ENCODE data around the gene TNRC6C. TPM values are rescaled to one million over a fixed set of nuclear protein-coding genes. Genes with fewer than 3 reads are reported as not detected.

The TNRC6C gene
- total and polyA plus RNA-seq, 2 of the 13 experiments (the other 11 are each of a cell fraction or from before 2014, with no cell fraction given), result 0.66 to 4.9 TPM

GRCh38 chr17:78127239-78127887 is 168.9 kb downstream of the TNRC6C start (continued):
- TF ChIP-seq ZNF335 (CRISPR knock-in tag; IDR thresholded peaks at IDR 0.05) (0 out of 2 replicates have a peak, but pooled peaks have one; percentile 37), SRSF4 (IDR thresholded peaks at IDR 0.05; ENCODE audit: low read depth, low read length, poor library complexity, severe bottlenecking) (no peak), ARID2 (CRISPR knock-in tag; IDR thresholded peaks at IDR 0.05; ENCODE audit: borderline replicate concordance) (no peak), ZNF280D (CRISPR knock-in tag; IDR thresholded peaks at IDR 0.05) (peak; percentile 68; the same call in 1 of the 2 replicates), HMGXB3 (CRISPR knock-in tag; IDR thresholded peaks at IDR 0.05; ENCODE audit: borderline replicate concordance) (peak; percentile 76; the same call in 1 of the 2 replicates), ZMYM2 (CRISPR knock-in tag; IDR thresholded peaks at IDR 0.05) (0 out of 2 replicates have a peak, but pooled peaks have one; percentile 10), HNF1B (CRISPR knock-in tag; IDR thresholded peaks at IDR 0.05) (peak; percentile 73), AGO1 (IDR thresholded peaks at IDR 0.05; ENCODE audit: low read depth, low read length, poor library complexity, severe bottlenecking) (peak; percentile 56), E2F5 (CRISPR knock-in tag; conservative IDR thresholded peaks at IDR 0.05) (no peak)
- TF ChIP-seq, protein P1, sequence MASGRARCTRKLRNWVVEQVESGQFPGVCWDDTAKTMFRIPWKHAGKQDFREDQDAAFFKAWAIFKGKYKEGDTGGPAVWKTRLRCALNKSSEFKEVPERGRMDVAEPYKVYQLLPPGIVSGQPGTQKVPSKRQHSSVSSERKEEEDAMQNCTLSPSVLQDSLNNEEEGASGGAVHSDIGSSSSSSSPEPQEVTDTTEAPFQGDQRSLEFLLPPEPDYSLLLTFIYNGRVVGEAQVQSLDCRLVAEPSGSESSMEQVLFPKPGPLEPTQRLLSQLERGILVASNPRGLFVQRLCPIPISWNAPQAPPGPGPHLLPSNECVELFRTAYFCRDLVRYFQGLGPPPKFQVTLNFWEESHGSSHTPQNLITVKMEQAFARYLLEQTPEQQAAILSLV (CRISPR knock-in tag; IDR thresholded peaks at IDR 0.05; ENCODE audit: borderline replicate concordance), result peak; percentile 67; the same call in 1 of the 2 replicates
- TF ChIP-seq, protein P2, sequence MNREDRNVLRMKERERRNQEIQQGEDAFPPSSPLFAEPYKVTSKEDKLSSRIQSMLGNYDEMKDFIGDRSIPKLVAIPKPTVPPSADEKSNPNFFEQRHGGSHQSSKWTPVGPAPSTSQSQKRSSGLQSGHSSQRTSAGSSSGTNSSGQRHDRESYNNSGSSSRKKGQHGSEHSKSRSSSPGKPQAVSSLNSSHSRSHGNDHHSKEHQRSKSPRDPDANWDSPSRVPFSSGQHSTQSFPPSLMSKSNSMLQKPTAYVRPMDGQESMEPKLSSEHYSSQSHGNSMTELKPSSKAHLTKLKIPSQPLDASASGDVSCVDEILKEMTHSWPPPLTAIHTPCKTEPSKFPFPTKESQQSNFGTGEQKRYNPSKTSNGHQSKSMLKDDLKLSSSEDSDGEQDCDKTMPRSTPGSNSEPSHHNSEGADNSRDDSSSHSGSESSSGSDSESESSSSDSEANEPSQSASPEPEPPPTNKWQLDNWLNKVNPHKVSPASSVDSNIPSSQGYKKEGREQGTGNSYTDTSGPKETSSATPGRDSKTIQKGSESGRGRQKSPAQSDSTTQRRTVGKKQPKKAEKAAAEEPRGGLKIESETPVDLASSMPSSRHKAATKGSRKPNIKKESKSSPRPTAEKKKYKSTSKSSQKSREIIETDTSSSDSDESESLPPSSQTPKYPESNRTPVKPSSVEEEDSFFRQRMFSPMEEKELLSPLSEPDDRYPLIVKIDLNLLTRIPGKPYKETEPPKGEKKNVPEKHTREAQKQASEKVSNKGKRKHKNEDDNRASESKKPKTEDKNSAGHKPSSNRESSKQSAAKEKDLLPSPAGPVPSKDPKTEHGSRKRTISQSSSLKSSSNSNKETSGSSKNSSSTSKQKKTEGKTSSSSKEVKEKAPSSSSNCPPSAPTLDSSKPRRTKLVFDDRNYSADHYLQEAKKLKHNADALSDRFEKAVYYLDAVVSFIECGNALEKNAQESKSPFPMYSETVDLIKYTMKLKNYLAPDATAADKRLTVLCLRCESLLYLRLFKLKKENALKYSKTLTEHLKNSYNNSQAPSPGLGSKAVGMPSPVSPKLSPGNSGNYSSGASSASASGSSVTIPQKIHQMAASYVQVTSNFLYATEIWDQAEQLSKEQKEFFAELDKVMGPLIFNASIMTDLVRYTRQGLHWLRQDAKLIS (CRISPR knock-in tag; IDR thresholded peaks at IDR 0.05), result peak; percentile 88
